ENCODE measurements around the gene SHROOM3.
"Not testable (repeated sequence)": the region's sequence is repeated elsewhere in the genome, so short reads cannot be mapped to it uniquely, and the experiment has no call there.

The SHROOM3 gene

GRCh38 chr4:76702440-76703122, 267.6 kb downstream of the SHROOM3 start:
- DNase-seq, result no peak

GRCh38 chr4:76703123-76703490, 268.1 kb downstream of the SHROOM3 start:
- no peak for DNase-seq

DNA sequence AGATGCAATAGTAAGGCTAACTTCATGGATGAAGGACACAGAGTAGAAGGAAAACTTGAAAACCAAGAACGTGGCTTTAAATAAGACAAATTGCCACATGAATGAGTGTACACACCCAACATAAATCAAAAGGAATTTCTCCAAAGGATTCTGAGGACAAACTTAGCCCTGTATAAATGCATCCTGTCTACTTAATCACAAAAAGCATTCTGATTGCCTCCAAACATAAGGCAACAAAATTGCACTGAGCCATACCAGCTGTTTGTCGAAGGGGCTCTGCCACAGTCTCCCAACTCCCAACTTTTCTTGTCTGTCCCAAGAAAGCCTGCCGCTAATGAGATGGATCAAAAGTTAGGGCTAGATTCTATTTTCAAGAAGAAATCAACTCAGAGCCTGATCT, 268.6 kb downstream of the SHROOM3 start:
- no peak for DNase-seq

DNA sequence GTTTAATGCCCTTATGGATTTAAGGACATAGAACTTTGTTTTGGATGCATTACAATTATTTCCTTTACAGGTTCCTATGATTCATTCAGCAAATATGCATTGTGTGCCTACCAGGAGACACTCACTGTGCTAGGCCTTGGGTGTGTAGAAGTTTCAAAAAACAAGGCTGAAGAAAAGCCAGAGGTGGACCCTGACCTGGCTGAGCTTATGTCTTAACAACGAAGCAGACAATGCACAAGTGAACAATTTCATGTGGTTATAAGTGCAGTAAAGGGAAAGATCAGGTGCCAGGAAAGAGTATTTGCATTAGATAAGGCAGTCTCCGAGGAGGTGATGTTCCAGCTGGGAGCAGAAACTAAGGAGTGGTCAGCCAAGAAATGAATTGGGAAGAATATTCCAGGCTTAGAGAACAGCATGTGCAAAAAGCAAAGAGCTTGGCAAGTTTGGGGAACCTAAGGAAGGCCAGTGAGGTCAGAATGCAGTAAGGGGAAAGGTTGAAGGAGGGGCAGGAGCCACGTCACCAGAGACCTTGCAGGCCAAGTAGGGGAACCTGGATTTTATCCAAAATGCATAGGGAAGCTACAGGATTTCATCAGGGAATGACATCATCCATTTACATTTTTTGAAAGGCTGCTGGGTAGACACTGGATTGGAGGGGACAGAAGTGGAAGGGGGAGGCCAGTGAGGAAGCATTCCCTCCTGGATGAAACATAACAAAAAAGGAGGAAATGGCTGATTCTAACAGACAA, 269.3 kb downstream of the SHROOM3 start:
- no peak for DNase-seq

GRCh38 chr4:76705472-76705871, 270.4 kb downstream of the SHROOM3 start:
- no peak for DNase-seq

- no peak for DNase-seq
Observed at GRCh38 chr4:76706581-76706980, 271.6 kb downstream of the SHROOM3 start.

GRCh38 chr4:76708971-76709771, 274.1 kb downstream of the SHROOM3 start:
- no peak for DNase-seq

- DNase-seq, result no peak
Observed at GRCh38 chr4:76709772-76710090, 274.7 kb downstream of the SHROOM3 start.

GRCh38 chr4:76712564-76712963, 277.5 kb downstream of the SHROOM3 start:
- DNase-seq, result no peak

- no peak for DNase-seq
Observed at GRCh38 chr4:76714226-76714625, 279.2 kb downstream of the SHROOM3 start.

GRCh38 chr4:76716020-76716419, 281.0 kb downstream of the SHROOM3 start:
- no peak for DNase-seq

DNA sequence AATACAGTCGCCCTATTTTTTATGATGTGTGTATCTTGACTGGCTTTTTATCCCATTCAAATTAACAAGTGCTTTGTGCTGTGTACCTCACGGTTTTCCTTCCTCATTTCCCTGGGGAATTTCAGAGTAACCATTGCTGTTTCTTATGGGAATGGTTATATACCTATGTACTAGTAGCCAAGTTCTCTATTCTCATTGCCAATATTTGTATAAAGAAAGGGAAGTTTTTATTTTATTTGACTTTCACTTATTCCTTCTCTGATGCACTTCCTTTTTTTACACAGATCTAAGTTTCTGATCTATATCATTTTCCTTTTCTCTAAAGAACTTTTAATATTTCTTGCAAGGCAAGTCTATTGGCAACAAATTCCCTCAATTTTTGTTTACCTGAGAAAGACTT, 281.6 kb downstream of the SHROOM3 start:
- no peak for DNase-seq

GRCh38 chr4:76717431-76717830, 282.4 kb downstream of the SHROOM3 start:
- no peak for DNase-seq

DNA sequence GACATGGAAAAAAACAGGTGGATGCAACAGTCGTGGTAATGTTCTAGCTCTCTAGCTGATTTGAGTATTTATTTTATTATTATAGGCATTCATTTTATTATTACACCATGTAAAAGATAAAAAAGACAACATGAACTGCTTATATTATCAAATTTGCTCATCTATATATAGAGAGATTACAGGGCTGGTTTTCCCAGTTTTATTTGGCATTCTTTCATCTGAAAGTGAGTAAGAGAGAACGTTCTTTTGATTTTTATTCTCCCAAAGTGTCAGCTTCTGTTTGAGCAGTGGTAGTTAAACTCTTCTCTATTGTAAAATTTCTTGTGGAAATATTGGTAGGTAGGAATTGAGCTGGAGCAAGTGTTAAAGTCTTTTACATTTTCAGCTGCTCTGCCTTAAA, 283.0 kb downstream of the SHROOM3 start:
- no peak for DNase-seq

DNA sequence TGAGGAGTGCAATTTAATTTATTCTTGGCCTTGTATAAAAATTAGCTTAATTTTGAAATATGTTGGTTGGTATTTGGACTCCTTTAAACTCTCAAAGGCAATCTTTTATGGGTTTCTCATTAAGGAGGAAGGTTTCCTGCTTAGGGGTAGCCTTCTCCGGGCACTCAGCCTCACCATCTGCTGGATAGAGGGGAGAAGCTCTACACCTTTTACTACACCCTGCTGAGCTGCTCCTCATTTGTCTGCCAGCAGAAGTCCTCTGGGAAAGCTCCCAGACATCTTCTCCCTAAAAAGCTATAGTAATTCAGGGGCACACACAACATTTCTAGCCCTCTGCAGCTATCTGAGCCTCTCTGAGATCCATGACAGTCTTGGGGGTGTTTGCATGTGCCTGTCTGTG, 283.8 kb downstream of the SHROOM3 start:
- DNase-seq, result no peak

DNA sequence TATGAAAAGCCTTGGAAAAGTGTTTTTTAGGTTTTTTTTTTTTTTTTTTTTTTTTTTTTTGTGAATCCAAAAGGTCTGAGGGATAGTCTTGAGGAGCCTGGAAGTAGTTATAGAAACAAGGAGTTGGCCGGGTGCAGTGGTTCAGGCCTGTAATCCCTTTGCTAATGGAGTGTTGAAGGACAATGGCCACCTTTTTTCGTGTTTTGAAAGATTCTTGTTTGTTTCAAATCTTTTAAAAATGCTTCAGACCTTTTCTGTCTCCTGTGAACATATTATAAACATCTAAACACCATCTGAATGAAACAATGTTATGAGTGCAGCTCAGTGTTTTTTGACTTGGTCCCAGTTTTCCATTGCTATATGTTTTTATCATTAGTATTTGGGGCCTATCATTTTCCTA, 285.1 kb downstream of the SHROOM3 start:
- no peak for DNase-seq

DNA sequence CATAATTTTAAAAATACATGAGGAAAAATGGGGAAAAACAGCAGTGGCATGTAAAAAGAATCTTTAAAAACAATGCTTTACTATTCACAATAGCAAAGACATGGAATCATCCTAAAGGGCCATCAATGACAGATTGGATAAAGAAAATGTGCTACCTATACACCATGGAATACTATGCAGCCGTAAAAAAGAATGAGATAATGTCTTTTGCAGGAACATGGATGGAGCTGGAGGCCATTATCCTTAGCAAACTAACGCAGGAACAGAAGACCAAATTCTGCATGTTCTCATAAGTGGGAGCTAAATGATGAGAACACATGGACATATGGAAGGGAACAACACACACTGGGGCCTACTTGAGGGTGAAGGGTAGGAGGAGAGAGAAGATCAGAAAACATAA, 287.1 kb downstream of the SHROOM3 start:
- not testable (repeated sequence) for DNase-seq

DNA sequence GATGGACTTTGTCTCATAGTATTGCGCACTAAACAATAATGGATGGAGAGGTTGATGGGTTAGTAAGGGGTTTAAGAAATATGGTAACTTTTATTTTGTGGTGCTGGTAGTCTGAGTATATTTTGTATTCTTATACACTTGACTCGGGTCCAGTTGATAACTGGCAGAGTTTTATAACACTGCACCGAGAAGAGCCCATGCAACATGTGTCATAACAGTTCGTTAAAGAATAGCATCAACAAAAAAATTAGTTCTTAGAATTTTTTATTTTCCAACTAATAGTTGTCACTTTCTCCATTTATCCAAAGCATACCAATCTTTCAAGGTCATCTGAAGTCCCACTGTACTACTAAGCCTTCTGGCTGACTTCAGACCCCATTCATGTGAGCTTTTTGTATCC, 287.8 kb downstream of the SHROOM3 start:
- DNase-seq, result no peak

GRCh38 chr4:76723373-76723772, 288.3 kb downstream of the SHROOM3 start:
- no peak for DNase-seq

DNA sequence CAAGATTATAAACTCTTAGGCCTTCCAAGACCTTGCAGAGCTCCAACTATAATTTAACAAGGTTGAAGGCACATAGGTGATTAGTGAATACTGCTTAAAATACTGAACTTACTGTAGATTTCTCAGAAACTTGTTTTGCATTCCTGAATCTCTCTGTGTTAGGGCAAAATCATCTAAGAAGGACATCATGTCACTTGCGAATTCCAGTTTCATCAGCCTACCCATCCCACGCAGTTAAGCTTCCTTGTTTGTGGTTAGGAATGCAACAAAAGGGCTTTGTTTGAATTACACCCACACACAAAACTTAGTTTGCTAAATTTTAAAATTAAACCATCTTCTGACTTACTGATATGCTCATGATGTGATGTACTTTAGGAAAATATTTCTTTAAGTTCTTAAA, 288.9 kb downstream of the SHROOM3 start:
- no peak for DNase-seq

GRCh38 chr4:76725039-76725438, 290.0 kb downstream of the SHROOM3 start:
- no peak for DNase-seq

DNA sequence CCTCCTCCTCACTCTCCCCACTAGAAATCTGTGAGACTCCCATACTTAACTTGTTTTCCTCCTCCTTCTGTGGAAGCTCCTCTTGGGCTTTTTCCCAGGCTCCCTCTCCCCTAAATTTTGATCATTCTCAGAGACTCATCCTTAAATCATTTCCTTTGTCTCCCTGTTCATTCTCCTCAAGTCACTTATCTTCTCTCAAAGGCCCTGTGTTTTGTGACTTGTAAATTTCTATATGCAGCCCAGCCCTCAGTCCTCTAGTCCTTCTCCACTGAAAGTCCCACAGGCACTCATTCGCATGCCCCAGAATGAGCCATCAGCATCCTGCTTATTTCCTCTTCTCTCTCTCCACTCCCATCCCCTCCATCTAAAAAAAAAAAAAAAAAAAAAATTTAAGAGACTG, 291.1 kb downstream of the SHROOM3 start:
- no peak for DNase-seq

GRCh38 chr4:76726631-76727030, 291.6 kb downstream of the SHROOM3 start:
- DNase-seq, result no peak

- DNase-seq, result not testable (repeated sequence)
Observed at GRCh38 chr4:76727934-76728333, 292.9 kb downstream of the SHROOM3 start.
